GM19351 (cell line): ENCODE data around the gene MACROD2.
A peak's percentile ranks its signal among the peaks of the same experiment; 100 is the strongest.

Experiments used
- ATAC-seq: cut with Tn5 transposase; IDR thresholded peaks from one replicate; pipeline ENCODE4 v1.9.1; 2021; ENCODE audit warnings: mild to moderate bottlenecking, moderate library complexity; ENCODE audit not compliant: unreplicated experiment

Gene MACROD2

GRCh38 chr20:14832630-14833029 lies 837.3 kb downstream of the MACROD2 start:
- peak; percentile 57 for ATAC-seq

- peak; percentile 93 for ATAC-seq
These were observed 843.6 kb downstream of the MACROD2 start for GRCh38 chr20:14838663-14839628.

DNA sequence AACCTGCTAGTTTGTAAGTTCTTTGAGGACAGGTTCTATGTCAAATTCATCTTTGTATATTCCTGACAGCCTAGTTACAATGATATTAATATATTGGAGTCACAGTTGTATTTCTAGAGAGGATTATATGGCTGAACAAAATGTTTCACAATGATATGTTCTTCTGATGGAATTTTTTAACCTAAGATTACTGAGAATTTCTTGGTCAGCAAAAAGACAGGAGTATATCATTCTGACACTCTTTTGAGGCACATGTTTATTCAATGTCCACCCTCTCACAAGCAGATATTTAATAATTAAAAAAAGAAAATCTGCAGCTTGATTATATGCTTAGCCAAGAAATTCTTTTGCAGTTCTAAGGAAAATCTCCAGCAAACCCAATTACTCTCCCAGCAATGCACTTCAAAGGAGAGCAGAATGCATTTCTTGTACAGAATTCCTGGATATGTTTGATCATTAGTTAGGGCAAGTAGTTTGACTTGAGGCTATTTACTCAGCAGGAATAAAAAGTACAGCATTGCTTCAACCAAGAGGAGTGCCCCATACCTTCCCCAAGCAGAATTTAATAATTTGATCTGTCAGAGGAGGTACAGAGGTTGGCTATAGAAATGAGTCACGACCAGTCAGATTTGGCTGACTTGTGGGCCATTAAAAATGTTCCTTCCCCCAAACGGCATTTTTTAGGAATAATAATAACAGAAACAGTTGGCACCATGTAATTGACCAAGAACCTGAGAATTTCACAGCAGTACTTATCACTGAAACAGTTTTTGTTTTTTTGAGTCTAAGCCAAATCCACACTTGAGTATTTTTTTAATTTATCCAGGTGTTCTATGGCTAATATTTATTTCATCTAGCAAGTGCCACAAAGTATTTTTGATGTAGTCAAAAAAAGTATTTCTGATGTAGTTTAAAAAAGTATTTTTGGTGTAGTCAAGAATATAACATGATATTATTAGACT lies 850.2 kb downstream of the MACROD2 start:
- ATAC-seq: no peak

GRCh38 chr20:14848806-14849205 lies 853.5 kb downstream of the MACROD2 start:
- ATAC-seq: no peak

DNA sequence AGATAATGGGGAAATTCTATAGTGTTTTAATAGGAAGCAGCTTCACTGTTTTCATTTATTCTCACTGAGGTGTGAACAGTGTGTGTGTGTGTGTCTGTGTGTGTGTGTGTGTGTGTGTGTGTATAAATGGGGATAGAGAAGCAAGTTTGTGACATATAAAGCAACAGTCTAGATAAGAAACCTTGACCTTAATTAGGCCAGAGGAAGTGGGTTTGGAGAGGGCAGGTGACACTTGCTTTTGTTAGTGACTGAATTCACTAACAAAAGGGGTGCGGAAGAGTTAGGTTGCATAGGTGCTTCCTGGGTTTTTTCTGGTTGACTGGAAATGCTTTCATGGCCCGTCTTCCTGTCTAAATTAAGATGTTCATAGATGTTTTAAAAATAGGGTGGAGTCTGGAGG lies 857.8 kb downstream of the MACROD2 start:
- ATAC-seq: no peak

- ATAC-seq: no peak
These were observed 859.9 kb downstream of the MACROD2 start for GRCh38 chr20:14855171-14855570.

GRCh38 chr20:14859627-14860026 lies 864.3 kb downstream of the MACROD2 start:
- no peak for ATAC-seq

DNA sequence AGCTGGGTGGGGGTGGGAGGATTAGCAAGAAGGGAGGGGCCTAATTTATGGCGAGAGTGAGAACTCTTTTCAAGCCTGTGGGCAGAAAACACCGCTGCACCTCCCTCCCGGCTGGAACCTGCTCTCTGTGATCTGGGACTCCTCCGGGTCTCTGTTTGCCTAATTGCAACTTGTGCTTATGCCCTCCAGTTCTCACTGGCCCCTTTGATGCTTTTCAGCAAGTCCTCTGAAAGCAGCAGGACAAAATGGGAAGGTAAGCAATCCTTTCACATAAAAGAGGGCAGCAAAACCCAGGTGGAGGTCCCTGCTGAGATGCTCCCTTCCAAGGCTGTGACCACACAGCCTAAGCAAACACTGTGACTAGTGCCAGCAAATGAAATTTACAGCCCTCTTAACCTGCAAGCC lies 865.1 kb downstream of the MACROD2 start:
- ATAC-seq: no peak

DNA sequence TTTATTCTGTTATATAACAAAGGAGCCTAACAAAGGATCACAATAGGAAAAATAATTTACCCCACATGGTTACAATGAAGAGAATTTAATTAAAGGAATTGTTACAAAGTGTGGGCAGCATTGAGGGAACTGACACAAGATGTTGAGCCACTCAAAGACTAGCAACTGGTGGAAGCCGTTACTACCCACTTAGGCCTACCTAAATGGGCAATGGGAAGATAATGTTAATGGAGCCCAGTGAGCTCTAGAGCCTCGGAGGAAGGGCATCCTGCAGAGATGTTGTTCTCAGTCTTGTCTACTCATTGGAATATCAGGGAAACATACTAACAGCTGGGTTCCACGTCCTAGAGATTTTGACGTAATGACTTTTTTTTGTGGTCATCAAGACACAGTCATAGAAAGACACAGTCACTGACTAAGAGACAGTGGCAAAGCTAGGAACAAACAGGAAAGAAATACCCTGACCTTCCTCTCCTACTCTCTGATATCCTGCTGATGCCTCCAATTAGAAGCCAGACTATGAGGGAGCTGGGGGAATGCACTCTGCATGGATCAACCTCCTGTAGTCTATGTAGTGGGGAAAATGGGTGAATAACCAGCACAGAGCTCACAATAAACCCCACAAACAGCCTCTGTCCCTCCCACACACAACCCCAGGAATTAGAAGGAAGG lies 865.8 kb downstream of the MACROD2 start:
- no peak for ATAC-seq

DNA sequence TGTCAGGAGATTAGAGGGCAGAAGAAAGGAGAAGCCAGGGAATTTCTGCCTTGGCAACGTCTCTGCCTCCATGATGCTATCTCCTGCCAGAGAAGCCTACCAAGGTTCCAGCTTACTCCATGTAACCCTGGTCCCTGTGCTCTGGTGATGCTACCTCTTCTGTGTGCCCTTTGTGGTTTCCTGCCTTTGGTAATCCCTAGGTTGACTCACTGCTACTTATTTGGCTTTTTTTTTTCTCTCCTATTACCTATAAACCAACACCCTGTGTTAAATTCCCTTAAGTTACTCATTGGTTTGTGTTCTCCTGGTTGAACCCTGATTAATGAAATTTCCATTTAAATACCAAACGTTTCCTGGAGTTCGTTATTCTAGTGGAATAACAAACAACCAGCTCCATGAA lies 869.9 kb downstream of the MACROD2 start:
- ATAC-seq: no peak

DNA sequence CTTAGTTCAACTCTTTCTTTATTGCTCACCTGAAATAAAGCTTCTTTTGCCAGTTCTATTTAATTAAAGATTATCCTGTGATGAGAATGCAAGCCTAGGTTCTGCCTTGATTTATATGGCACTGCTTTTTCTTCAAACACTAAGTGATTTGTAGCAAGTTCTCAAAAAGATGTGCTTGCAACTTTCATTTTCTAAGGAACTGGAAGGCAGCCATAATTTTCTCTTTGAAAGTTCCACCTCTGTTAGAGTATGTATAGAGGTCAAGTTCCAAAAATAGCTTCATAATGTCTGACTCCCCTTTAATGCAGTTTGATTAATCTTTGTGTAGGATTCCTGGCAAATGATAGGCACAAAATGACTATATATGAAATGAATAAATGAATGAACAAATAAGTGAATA lies 870.4 kb downstream of the MACROD2 start:
- no peak for ATAC-seq

GRCh38 chr20:14866841-14867514 lies 871.7 kb downstream of the MACROD2 start:
- ATAC-seq: no peak

DNA sequence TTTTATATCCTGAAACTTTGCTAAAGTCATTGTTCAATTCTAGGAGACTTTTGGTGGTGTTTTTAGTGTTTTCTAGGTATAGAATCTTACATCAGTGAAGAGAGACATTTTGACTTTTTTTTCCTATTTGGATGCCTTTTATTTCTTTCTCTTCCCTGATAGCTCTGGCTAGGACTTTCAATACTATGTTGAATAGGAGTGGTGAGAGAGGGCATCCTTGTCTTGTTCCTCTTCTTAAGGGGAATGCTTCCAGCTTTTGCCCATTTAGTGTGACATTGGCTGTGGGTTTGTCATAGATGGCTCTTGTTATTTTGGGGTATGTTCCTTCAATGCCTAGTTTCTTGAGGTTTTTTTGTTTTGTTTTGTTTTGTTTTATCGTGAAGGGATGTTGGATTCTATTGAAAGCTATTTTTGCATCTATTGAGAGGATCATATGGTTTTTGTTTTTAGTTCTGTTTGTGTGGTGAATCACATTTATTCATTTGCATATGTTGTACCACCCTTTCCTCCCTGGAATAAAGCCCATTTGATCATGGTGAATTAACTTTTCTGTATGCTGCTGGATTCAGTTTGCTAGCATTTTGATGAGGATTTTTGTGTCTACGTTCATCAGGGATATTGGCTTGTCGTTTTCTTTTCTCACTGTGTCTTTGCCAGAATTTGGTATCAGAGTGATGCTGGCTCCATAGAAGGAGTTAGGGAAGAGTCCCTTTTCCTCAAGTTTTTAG lies 882.1 kb downstream of the MACROD2 start:
- ATAC-seq: no peak

- no peak for ATAC-seq
These were observed 883.3 kb downstream of the MACROD2 start for GRCh38 chr20:14878676-14879019.

- ATAC-seq: peak; percentile 80
These were observed 883.8 kb downstream of the MACROD2 start for GRCh38 chr20:14879020-14879697.

GRCh38 chr20:14879839-14880238 lies 884.5 kb downstream of the MACROD2 start:
- ATAC-seq: no peak

DNA sequence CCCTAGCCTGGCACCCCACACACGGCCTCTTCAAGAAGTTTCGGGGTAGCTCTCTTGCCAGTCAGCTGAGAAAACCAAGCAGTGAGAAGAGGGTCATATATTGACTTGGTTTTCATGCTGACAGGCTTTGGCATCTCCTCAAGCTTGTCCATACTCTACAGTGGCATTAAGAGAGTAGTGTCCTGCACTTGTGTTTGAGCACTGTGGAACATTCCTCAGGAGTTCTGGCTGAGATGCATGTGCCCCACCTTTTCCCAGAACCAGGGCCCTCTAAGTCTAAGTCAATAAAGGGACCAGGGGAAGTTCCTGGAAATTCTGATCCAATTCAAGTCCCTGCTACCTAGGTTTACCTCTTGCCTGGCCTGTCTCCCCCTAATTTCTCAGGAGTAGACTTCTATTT lies 886.2 kb downstream of the MACROD2 start:
- ATAC-seq: no peak

GRCh38 chr20:14882157-14882556 lies 886.8 kb downstream of the MACROD2 start:
- no peak for ATAC-seq

GRCh38 chr20:14882846-14883245 lies 887.5 kb downstream of the MACROD2 start:
- no peak for ATAC-seq
